K562 (cell line): ENCODE measurements around the gene NXF3. TPM values are rescaled to one million over a fixed set of nuclear protein-coding genes. Genes with fewer than 3 reads are reported as not detected.

Experiments
- E2F1 ChIP-seq: sonication (generic); formaldehyde crosslinking; IDR thresholded peaks from 2 replicates; pipeline ENCODE4 v1.8.1; 2023; ENCODE audit warnings: mild to moderate bottlenecking, missing genetic modification reagents, moderate library complexity
- EP300 ChIP-seq: IDR thresholded peaks from 2 replicates; pipeline ENCODE4 v1.6.1; 2012; ENCODE audit warnings: low read length, improper control_type of control experiment
- FOXP4 ChIP-seq: sonication (generic); formaldehyde crosslinking; IDR thresholded peaks from 2 replicates; pipeline ENCODE4 v1.8.0; 2022; ENCODE audit warnings: mild to moderate bottlenecking, missing genetic modification reagents, borderline replicate concordance
- HNRNPH1 ChIP-seq: fragments of 200-400 bp; formaldehyde crosslinking; optimal IDR thresholded peaks from 2 replicates; pipeline ENCODE3; 2017; ENCODE audit warnings: low read depth, mild to moderate bottlenecking, low read length, moderate library complexity
- NBN ChIP-seq: fragments of 450-650 bp; IDR thresholded peaks from 2 replicates; pipeline ENCODE4 v1.6.1; 2016; ENCODE audit warnings: low read depth, mild to moderate bottlenecking
- OTX1 ChIP-seq: fragments of 450-650 bp; formaldehyde crosslinking; IDR thresholded peaks from 2 replicates; pipeline ENCODE4 v1.4.0; 2022; ENCODE audit warnings: mild to moderate bottlenecking
- PHF21A ChIP-seq: fragments of 450-650 bp; IDR thresholded peaks from 2 replicates; pipeline ENCODE4 v1.6.1; 2017; ENCODE audit warnings: low read depth, borderline replicate concordance
- REST ChIP-seq, 2 experiments: fragments of 450-650 bp; formaldehyde crosslinking in 1 of 2; IDR thresholded peaks; 2 replicates each; pipeline versions ENCODE4 v1.4.0 to v1.6.1; 2014 to 2020; ENCODE audit warnings: mild to moderate bottlenecking in 2 of 2, borderline replicate concordance in 1 of 2, low read depth in 1 of 2
- TAF7 ChIP-seq: fragments of 450-650 bp; IDR thresholded peaks from 2 replicates; pipeline ENCODE4 v1.6.1; 2016; ENCODE audit warnings: missing genetic modification characterization, missing compliant biosample characterization
- ZNF408 ChIP-seq: fragments of 250-450 bp; sonication (Bioruptor Pico); IDR thresholded peaks from 2 replicates; pipeline ENCODE4 v1.4.0; 2020; ENCODE audit warnings: low read depth, mild to moderate bottlenecking, moderate library complexity
- ZNF518B ChIP-seq: fragments of 250-450 bp; sonication (Bioruptor Pico); IDR thresholded peaks from 2 replicates; pipeline ENCODE4 v1.5.0; 2021; ENCODE audit warnings: mild to moderate bottlenecking, moderate library complexity
- ZNF583 ChIP-seq: fragments of 250-450 bp; sonication (Bioruptor Pico); IDR thresholded peaks from 2 replicates; pipeline ENCODE4 v1.4.0; 2020
- ZNF79 ChIP-seq: fragments of 250-450 bp; sonication (Bioruptor Pico); IDR thresholded peaks from 2 replicates; pipeline ENCODE4 v1.4.0; 2020; ENCODE audit warnings: low read depth, mild to moderate bottlenecking, moderate library complexity
- polyA plus RNA-seq, 8 experiments: library from polyadenylated mRNA; depleted of rRNA in 4 of 8; stranded (reverse) in 5 of 8; unstranded in 3 of 8; fragments of >200 nt; fragmentation: Nextera tagmentation in 2 of 8; fragmentation: Illumina TruSeq in 1 of 8; extraction: Ambion mirVana in 2 of 8; extraction: Trizol in 1 of 8; gene quantifications; 2 replicates each; pipeline versions ENCODE4 v1.2.1 to v1.2.3, GENCODE V29; 2011 to 2014; ENCODE audit warnings: inconsistent platforms in 1 of 8, missing spikeins in 1 of 8
- total RNA-seq, 7 experiments: library from RNA; depleted of rRNA in 6 of 7; stranded (reverse); fragments of >200 nt in 6 of 7; fragmentation: Illumina TruSeq in 2 of 7; extraction: Trizol in 2 of 7; gene quantifications; 2 replicates each; pipeline versions ENCODE4 v1.2.1 to v1.2.3, GENCODE V29; 2011 to 2021; ENCODE audit warnings: low replicate concordance in 1 of 7

The NXF3 gene
- total and polyA plus RNA-seq, 9 of the 15 experiments (the other 6 are each of a cell fraction or from before 2014, with no cell fraction given): 0.18 to 0.40 (median 0.28) TPM; not detected in 2

- TF ChIP-seq REST (IDR thresholded peaks at IDR 0.05; ENCODE audit: borderline replicate concordance) (no peak), REST (CRISPR knock-in tag; IDR thresholded peaks at IDR 0.05; ENCODE audit: low read depth) (no peak), ZNF583 (CRISPR knock-in tag) (peak; percentile 99), EP300 (peak; percentile 72; the same call in 1 of the 2 replicates), E2F1 (CRISPR knock-in tag) (no peak), HNRNPH1 (no peak), OTX1 (CRISPR knock-in tag) (no peak), ZNF408 (CRISPR knock-in tag) (no peak), ZNF79 (CRISPR knock-in tag) (peak; percentile 87), PHF21A (no peak), ZNF518B (CRISPR knock-in tag) (0 out of 2 replicates have a peak, but pooled peaks have one; percentile 65), FOXP4 (CRISPR knock-in tag) (no peak), TAF7 (peak; percentile 76; the same call in 1 of the 2 replicates), NBN (no peak)
Observed at GRCh38 chrX:103098488-103098887, 5.5 kb upstream of the NXF3 start (continued).
